GM12874 (cell line): ENCODE results near the gene PRRC2B.

ENCODE experiments used
- TF ChIP-seq, protein P1 (sequence below): IDR thresholded peaks from 2 replicates; pipeline ENCODE4 v1.5.1; 2011; ENCODE audit warnings: low read depth, mild to moderate bottlenecking, control low read depth, low read length, moderate library complexity; ENCODE audit not compliant: insufficient read depth

PRRC2B gene

DNA sequence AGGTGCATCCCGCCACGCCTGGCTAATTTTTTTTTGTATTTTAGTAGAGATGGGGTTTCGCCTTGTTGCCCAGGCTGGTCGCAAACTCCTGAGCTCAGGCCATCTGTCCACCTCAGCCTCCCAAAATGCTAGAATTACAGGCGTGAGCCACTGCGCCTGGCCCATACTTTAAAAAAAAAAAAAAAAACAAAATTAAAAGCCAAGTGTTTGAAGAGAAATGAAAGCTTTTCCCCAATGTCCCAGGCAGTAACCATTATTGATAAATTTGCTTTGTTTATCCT is 9.5 kb downstream of the PRRC2B start:
- TF ChIP-seq, protein P1, sequence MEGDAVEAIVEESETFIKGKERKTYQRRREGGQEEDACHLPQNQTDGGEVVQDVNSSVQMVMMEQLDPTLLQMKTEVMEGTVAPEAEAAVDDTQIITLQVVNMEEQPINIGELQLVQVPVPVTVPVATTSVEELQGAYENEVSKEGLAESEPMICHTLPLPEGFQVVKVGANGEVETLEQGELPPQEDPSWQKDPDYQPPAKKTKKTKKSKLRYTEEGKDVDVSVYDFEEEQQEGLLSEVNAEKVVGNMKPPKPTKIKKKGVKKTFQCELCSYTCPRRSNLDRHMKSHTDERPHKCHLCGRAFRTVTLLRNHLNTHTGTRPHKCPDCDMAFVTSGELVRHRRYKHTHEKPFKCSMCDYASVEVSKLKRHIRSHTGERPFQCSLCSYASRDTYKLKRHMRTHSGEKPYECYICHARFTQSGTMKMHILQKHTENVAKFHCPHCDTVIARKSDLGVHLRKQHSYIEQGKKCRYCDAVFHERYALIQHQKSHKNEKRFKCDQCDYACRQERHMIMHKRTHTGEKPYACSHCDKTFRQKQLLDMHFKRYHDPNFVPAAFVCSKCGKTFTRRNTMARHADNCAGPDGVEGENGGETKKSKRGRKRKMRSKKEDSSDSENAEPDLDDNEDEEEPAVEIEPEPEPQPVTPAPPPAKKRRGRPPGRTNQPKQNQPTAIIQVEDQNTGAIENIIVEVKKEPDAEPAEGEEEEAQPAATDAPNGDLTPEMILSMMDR: no peak

- TF ChIP-seq, protein P1: no peak
Observed at GRCh38 chr9:131404581-131404980, 10.7 kb downstream of the PRRC2B start.

- TF ChIP-seq, protein P1: no peak
Observed at GRCh38 chr9:131404987-131405386, 11.1 kb downstream of the PRRC2B start.

- TF ChIP-seq, protein P1: no peak
Observed at GRCh38 chr9:131405428-131405827, 11.5 kb downstream of the PRRC2B start.

- TF ChIP-seq, protein P1: no peak
Observed at GRCh38 chr9:131405858-131406537, 12.1 kb downstream of the PRRC2B start.

- TF ChIP-seq, protein P1: no peak
Observed at GRCh38 chr9:131406563-131407436, 12.9 kb downstream of the PRRC2B start.

GRCh38 chr9:131407717-131408195 is 13.9 kb downstream of the PRRC2B start:
- TF ChIP-seq, protein P1: no peak
